Measurements from ENCODE around the gene BHLHE23. TPM values are rescaled to one million over a fixed set of nuclear protein-coding genes. Genes with fewer than 3 reads are reported as not detected.

Gene BHLHE23
- total RNA-seq: not detected

DNA sequence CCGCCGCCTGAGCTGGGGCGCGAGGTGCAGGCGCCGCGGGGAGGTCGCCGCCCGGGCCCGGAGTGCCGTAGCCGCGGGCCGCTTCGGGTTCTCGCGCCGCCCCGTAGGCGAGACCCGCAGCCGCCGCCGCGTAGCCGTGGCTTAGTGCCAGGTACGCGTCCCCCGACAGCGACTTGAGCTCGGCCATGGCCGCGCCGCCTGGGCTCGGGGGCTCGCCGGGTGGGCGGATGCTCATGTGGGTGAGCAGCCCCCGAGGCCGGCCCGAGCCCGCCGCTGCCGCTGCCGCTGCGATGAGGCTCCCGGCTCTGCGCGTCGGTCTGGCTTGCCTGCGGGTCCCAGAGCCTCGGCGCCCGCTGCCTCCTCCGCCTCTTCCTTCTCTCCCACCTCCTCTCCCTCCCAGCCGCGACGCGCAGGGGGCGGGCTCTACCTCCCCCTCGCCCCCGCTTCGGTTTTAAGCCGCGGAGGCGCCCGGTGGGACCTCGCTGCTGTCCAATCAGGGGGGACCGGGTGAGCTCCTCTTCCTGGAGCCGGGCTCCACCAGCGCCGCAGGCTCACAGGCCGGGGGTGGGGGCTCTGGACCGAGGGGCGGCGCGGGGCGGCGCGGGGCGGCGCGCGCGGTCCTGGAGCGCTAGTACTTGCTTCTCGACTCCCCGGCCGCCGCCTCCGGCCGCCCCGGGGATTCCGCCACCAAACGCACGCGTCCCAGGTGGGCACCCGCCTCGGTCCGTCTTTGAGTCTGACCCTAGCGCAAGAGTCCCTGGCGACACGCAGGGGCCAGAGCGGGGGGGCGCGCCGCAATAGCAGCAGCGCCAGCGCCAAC lies at the start of gene BHLHE23:
BHLHE23 (minus strand) TSS at position 425 of the 820 bp plus-strand sequence; CDS start at position 235, 190 bp downstream.
- DNase-seq (ENCODE audit: low spot score) (no peak), ATAC-seq (ENCODE audit: low FRiP score) (no peak)
- TF ChIP-seq, protein P1, sequence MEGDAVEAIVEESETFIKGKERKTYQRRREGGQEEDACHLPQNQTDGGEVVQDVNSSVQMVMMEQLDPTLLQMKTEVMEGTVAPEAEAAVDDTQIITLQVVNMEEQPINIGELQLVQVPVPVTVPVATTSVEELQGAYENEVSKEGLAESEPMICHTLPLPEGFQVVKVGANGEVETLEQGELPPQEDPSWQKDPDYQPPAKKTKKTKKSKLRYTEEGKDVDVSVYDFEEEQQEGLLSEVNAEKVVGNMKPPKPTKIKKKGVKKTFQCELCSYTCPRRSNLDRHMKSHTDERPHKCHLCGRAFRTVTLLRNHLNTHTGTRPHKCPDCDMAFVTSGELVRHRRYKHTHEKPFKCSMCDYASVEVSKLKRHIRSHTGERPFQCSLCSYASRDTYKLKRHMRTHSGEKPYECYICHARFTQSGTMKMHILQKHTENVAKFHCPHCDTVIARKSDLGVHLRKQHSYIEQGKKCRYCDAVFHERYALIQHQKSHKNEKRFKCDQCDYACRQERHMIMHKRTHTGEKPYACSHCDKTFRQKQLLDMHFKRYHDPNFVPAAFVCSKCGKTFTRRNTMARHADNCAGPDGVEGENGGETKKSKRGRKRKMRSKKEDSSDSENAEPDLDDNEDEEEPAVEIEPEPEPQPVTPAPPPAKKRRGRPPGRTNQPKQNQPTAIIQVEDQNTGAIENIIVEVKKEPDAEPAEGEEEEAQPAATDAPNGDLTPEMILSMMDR (IDR thresholded peaks at IDR 0.05): no peak

- no peak for DNase-seq (ENCODE audit: low spot score)
- ATAC-seq (ENCODE audit: low FRiP score): no peak
- TF ChIP-seq, protein P1 (IDR thresholded peaks at IDR 0.05): no peak
Measured at GRCh38 chr20:63055575-63056235, 48.9 kb upstream of the BHLHE23 start.

DNA sequence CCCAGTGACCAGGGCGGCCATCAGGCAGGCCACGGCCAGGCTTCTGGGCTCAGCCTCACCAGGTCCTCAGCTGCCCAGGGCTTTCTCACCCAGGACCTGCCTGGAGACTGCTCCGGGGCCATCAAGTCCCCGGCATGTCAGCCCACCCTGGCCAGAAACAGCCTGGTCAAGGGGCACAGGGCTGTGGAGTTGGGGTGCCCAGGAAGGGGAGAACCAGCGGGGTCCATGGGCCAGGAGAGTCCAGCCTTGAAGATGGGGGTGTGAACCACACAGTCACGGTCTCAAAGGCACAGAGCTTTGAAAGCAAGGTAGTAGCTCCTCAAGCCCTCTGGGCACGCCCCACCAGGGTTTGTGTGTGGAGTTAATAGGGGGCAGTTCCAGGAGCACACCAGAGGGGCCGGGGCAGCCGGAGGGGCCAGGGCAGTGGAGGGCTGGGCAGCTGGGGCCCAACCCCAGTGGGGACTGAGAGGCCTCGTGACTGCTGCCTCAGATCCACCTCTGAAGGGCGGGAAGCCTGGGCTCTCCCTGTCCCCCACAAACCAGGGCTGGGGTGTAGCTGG lies 48.0 kb upstream of the BHLHE23 start:
- ATAC-seq (ENCODE audit: low FRiP score): no peak
- DNase-seq (ENCODE audit: low spot score): no peak
- TF ChIP-seq, protein P1 (IDR thresholded peaks at IDR 0.05): no peak

GRCh38 chr20:63054103-63054474 lies 47.3 kb upstream of the BHLHE23 start:
- TF ChIP-seq, protein P1 (IDR thresholded peaks at IDR 0.05): no peak
- ATAC-seq (ENCODE audit: low FRiP score): no peak
- no peak for DNase-seq (ENCODE audit: low spot score)

GRCh38 chr20:63053432-63054102 lies 46.8 kb upstream of the BHLHE23 start:
- DNase-seq (ENCODE audit: low spot score) (no peak), ATAC-seq (ENCODE audit: low FRiP score) (no peak)

More at GRCh38 chr20:63053432-63054102, 46.8 kb upstream of the BHLHE23 start:
- TF ChIP-seq, protein P1 (IDR thresholded peaks at IDR 0.05): no peak
